Measurements from ENCODE around the gene CADPS2.

Gene CADPS2

GRCh38 chr7:122869260-122869659 is 17.0 kb downstream of the CADPS2 start:
- in situ Hi-C loops (cut with HindIII; ENCODE audit: low pct_ligation_motif_present, low sequenced_read_pairs), result no loop called here
- DNase-seq, result no peak
- no peak for TF ChIP-seq CTCF (IDR thresholded peaks at IDR 0.05; ENCODE audit: low read depth, low read length, missing control alignments)

GRCh38 chr7:122867471-122867980 is 18.7 kb downstream of the CADPS2 start:
- no peak overlapping the region for H3K4me3 ChIP-seq (ENCODE audit: low read depth, low read length)
- in situ Hi-C loops (cut with HindIII; ENCODE audit: low pct_ligation_motif_present, low sequenced_read_pairs), result no loop called here

More at GRCh38 chr7:122869260-122869659, 17.0 kb downstream of the CADPS2 start:
- Histone ChIP-seq H3K27ac (no peak overlapping the region), H3K36me3 (replicated peaks) (no peaks in the 10 kb centered on the region), H3K4me3 (ENCODE audit: low read depth, low read length) (no peak overlapping the region), H3K27me3 (replicated peaks) (no peaks in the 10 kb centered on the region)

GRCh38 chr7:122864838-122865237 is 21.4 kb downstream of the CADPS2 start:
- no peak for DNase-seq
- Histone ChIP-seq H3K4me3 (ENCODE audit: low read depth, low read length) (no peak overlapping the region), H3K27me3 (replicated peaks) (no peaks in the 10 kb centered on the region), H3K36me3 (replicated peaks) (no peaks in the 10 kb centered on the region), H3K27ac (no peak overlapping the region)
- TF ChIP-seq CTCF (IDR thresholded peaks at IDR 0.05; ENCODE audit: low read depth, low read length, missing control alignments), result no peak
- in situ Hi-C loops (cut with HindIII; ENCODE audit: low pct_ligation_motif_present, low sequenced_read_pairs), result no loop called here

More at GRCh38 chr7:122867471-122867980, 18.7 kb downstream of the CADPS2 start:
- TF ChIP-seq CTCF (IDR thresholded peaks at IDR 0.05; ENCODE audit: low read depth, low read length, missing control alignments), result no peak
- no peak for DNase-seq
- Histone ChIP-seq H3K27ac (no peak overlapping the region), H3K36me3 (replicated peaks) (no peaks in the 10 kb centered on the region), H3K27me3 (replicated peaks) (no peaks in the 10 kb centered on the region)

- DNase-seq, result no peak
- no peak for TF ChIP-seq CTCF (IDR thresholded peaks at IDR 0.05; ENCODE audit: low read depth, low read length, missing control alignments)
- Histone ChIP-seq H3K36me3 (replicated peaks) (no peaks in the 10 kb centered on the region), H3K27me3 (replicated peaks) (no peaks in the 10 kb centered on the region), H3K27ac (no peak overlapping the region), H3K4me3 (ENCODE audit: low read depth, low read length) (no peak overlapping the region)
- in situ Hi-C loops (cut with HindIII; ENCODE audit: low pct_ligation_motif_present, low sequenced_read_pairs), result no loop called here
Measured at GRCh38 chr7:122864016-122864415, 22.2 kb downstream of the CADPS2 start.

GRCh38 chr7:122858320-122858719 is 27.9 kb downstream of the CADPS2 start:
- no peak for TF ChIP-seq CTCF (IDR thresholded peaks at IDR 0.05; ENCODE audit: low read depth, low read length, missing control alignments)
- in situ Hi-C loops (cut with HindIII; ENCODE audit: low pct_ligation_motif_present, low sequenced_read_pairs), result no loop called here
- Histone ChIP-seq H3K27ac (no peak overlapping the region), H3K36me3 (replicated peaks) (no peaks in the 10 kb centered on the region), H3K27me3 (replicated peaks) (no peaks in the 10 kb centered on the region), H3K4me3 (ENCODE audit: low read depth, low read length) (no peak overlapping the region)
- DNase-seq, result no peak

- no peak overlapping the region for H3K4me3 ChIP-seq (ENCODE audit: low read depth, low read length)
- in situ Hi-C loops (cut with HindIII; ENCODE audit: low pct_ligation_motif_present, low sequenced_read_pairs), result no loop called here
Measured at GRCh38 chr7:122850528-122850927, 35.7 kb downstream of the CADPS2 start.

More at GRCh38 chr7:122850528-122850927, 35.7 kb downstream of the CADPS2 start:
- no peak for TF ChIP-seq CTCF (IDR thresholded peaks at IDR 0.05; ENCODE audit: low read depth, low read length, missing control alignments)
- no peak overlapping the region for H3K27ac ChIP-seq
- DNase-seq, result no peak
- H3K27me3 ChIP-seq (replicated peaks), result no peaks in the 10 kb centered on the region
- no peaks in the 10 kb centered on the region for H3K36me3 ChIP-seq (replicated peaks)

Measured in brain microvascular endothelial cell (primary cell).